Stimulated activated CD8-positive, alpha-beta memory T cell treated with anti-CD3 and anti-CD28 coated beads, Interleukin-4, amount 100 ng/mL, for 48 hours (primary cell): ENCODE measurements around the gene RARG.

Source experiments
- DNase-seq: peaks from one replicate; pipeline ENCODE4 v3.0.0-alpha.2; 2020

RARG gene

DNA sequence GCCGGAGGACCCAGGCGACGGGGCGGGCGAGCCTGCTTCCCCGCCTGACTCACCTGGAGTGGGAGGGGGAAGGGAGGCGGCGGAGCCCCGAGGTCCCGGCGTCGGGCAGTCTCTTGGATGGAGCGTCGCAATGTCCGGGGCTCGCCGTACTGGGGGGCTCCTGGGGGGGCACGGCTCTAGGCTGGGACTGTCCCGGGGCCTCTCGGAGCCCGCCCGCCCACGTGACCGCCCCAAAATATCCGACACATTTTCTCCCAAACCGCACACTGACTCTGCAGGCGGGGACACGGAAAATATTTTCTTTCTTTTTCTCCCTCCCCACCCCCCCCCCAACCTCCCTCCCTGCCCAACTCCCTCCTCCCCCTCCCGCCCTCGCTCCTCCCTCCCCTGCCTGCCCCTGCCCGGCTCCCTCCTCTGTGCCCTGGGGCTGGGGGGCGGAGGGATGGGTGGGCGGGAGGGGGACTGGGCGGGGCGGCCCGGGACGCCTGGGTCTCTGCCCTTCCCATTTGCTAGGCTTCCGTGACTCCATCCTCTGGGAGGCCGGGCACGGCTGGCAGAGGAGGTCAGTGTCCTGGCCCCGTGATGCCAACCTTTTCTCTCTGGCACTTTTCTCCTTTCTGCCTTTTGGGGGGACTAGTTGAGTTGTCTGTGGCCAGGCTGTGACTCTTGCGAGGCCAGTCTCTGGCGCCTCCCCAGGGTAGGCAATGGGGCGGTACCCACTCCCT is at the start of gene RARG:
TSS of gene RARG (minus strand) at position 289 of the 725 bp plus-strand sequence. CDS start 4,664 bp downstream, outside the sequence.
- DNase-seq = peak; percentile 75

DNA sequence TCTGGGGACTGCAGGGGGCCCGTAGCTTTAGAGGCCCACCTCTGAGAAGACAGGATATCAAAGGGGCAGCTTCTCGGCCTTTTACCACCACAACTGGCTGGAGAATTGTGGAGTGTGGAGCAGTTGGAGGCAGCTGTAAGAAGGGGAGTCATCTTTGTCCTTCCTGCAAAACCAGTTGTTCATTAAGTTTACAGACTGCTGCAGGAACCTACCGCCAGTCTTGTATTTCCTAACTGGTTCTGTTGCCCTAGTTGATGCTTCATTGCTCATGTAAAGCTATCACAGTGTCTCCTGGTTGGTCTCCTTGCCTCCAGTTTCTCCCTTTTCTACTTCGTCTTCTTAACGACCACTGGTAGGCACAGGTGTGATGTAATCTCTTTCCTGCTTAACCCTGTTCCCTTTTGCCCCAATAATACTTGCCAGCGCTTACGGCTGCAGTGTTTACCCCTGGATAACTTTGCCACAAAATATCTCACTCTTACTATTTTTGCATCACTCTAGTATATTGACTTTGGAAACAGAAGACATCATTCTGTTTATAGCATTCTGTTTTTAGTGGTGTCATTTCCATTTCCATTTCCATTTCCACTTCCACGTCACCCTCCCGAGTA is 48.0 kb upstream of the RARG start:
- no peak for DNase-seq

DNA sequence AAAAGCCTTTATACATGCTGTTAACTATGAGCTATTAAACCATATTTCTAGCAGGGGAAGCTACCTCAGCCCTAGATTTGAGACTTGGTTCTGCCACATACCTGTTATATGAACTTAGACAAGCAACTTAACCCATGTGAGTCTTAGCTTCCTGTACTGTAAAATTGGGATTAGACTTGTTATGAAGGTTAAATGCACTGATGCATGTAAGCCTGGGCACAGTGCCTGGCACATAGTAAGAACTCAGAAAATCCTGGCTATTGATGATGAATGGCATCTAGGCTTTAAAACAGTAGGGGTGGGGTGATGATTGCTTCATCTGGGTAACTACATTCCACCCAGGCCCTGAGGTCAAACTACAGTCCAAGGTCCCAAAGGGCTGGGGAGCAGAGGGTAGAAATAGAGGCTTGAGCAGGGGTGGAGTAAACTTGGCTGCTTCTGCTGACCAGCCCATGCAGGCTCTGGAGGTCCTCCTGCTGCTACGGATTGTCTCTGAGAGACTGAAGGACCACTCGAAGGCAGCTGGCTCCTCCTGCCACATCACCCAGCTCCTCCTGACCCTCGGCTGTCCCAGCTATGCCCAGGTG is 47.4 kb upstream of the RARG start:
- DNase-seq = no peak

DNA sequence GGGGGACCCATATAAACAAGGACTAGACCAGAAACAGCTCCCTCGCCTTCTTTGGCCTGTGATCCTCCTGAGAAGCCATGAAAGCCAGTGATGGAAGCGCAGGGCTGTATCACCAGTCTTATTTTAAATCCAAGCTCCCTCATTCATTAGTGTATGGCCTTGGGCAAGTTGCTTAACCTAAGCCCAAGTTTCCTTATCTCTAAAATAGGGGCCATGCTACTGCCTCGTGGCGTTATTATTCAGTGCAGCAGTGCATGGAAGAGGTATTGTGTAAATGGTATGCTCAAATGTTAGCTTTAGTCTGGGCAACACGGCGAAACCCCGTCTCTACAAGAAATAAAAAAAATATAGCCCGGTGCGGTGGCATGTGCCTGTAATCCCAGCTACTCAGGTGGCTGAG is 46.0 kb upstream of the RARG start:
- no peak for DNase-seq

DNA sequence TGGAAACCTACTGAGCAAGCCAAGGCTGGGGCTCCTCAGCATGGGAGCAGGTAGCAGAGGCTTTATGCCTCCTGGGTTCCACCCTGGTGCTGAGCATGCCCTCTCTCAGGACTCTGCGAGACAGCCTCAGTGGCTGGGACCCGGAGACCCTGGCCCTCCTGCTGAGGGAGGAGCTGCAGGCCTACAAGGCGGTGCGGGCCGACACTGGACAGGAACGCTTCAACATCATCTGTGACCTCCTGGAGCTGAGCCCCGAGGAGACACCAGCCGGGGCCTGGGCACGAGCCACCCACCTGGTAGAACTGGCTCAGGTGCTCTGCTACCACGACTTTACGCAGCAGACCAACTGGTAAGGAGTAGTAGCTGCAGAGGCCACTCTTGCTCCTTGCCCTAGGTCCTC is 44.5 kb upstream of the RARG start:
- DNase-seq = no peak

DNA sequence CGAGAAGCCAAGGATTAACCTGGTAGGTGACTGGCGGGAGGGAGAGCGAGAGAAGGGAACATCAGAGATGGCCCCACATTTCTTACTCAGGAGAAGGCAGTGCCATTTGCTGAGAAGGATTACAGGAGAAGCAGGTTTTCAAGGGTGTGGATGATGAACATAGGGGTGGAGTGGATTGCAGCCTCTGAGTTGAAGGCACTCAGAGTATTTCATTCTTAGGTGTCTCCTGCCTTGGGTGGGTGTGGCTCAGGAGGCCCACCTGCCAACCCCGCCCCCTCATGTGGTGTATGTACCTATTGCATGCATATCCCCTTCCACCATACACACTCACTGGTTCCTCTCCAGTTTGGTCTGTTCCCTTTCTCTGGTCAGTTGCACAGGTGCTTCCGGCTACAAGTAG is 42.4 kb upstream of the RARG start:
- no peak for DNase-seq

DNA sequence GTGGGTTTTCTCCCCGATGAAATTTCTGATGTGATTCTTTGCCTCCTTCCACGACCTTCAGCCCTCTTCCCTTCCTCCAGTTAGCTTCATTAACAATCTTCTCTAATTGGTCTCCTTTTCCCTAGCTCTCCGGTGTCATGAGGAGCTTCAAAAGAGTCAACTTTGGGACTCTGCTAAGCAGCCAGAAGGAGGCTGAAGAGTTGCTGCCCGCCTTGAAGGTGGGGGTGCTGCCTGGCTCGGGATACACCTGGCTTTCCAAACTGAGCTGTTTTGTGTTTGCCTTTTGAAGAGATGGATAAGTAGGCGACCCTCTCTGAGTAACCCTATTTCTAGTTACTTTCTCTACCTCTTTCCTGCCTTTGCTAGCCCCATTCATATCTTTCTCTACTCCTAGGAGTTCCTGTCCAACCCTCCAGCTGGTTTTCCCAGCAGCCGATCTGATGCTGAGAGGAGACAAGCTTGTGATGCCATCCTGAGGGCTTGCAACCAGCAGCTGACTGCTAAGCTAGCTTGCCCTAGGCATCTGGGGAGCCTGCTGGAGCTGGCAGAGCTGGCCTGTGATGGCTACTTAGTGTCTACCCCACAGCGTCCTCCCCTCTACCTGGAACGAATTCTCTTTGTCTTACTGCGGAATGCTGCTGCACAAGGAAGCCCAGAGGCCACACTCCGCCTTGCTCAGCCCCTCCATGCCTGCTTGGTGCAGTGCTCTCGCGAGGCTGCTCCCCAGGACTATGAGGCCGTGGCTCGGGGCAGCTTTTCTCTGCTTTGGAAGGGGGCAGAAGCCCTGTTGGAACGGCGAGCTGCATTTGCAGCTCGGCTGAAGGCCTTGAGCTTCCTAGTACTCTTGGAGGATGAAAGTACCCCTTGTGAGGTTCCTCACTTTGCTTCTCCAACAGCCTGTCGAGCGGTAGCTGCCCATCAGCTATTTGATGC is 36.9 kb upstream of the RARG start:
- no peak for DNase-seq

DNA sequence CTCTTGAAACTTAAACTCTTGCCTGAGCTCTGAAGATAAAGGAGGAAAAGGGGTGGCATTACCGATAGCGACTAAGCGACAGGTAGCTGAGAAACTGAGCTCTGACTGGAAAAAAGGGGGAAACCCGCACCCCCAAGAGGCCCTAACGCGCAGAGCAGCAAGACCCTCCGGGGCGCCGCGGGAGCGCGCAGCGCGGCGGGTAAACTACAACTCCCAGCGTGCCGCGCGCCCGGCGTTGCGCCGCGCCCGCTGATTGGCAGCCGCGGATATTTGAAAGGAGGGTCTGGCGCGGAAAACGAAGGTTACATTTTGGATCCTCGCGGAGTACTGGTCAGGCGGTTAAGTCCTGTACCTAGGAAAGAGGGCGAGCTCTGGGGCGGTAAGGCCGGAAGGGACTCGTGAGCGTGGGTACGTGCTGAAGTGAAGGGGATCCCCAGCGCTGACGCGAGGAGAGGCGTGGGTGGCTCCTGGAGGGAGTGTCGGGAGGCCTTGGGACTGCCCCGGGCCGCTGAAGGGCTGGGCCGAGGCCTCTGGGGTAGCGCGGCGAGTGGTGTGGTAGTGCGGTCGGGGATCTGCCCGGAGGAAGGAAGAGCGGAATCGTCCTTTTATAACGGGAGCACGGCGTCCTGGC is 36.1 kb upstream of the RARG start, which contains the start of gene ESPL1:
TSS of gene ESPL1 (plus strand) at position 301 of the 631 bp plus-strand sequence. CDS start 468 bp downstream, outside the sequence.
- DNase-seq = peak; percentile 92

DNA sequence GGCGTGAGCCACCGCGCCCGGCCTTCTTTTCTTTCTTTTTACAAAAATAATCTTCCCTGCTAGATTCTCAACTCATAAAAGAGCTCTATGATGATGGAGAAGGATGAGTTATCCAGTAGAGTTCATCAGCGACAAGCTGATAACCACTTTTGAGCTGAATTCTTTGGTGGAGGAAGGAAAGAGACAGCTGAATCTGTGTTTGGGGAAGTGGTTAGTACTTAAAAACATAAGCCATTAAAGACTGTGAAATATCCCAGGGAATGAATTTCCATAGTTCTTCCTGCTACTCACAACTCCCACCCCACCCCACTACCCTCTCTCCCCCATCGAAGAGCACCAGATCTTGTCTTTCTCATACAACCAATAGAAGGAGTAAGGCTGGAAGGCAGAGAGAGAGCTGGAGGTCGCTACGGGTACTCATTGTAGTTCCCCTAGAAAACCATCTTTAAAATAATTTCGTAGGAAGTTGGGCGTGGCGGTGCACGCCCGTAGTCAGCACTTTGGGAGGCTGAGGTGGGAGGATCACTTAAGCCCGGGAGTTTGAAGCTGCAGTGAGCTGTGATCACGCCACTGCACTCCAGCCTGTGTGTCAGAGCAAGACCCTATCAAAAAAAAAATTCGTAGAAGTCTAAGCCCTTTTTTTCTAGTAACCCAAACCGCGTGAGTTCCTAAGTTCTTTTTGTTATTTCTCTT is 35.4 kb upstream of the RARG start:
- peak; percentile 63 for DNase-seq

DNA sequence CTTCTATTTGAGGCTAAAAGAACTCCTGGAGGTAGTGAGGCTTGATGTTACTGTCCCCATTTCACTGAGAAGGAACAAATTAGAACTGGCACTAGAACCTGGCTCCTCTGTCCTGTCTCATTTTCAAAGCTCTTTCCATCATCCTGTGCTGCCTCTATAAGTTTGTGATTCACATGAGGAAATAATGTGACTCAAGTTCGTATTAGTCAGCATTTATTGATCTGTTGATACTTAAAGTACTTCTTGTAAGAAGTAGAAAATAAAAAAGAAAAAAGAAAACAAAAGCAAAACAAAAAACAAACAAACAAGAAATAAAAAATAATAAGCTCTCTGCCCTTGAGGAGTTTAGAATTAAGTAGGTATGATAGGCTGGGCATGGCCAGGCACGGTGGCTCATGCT is 33.8 kb upstream of the RARG start:
- DNase-seq = no peak

DNA sequence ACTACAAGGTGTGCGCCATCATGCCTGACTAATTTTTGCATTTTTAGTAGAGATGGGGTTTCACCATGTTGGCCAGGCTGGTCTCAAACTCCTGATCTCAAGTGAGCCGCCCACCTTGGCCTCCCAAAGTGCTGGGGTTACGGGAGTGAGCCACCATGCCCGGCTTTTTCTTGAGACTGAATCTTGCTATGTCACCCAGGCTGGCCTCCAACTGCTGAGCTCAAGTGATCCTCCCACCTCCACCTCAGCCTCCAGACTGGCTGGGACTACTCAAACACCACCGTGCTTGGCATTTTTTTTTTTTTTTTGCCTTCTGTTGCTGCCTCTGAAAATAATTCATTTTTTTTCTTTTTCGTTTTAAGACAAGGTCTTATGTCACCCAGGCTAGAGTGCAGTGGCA is 27.9 kb upstream of the RARG start:
- no peak for DNase-seq

DNA sequence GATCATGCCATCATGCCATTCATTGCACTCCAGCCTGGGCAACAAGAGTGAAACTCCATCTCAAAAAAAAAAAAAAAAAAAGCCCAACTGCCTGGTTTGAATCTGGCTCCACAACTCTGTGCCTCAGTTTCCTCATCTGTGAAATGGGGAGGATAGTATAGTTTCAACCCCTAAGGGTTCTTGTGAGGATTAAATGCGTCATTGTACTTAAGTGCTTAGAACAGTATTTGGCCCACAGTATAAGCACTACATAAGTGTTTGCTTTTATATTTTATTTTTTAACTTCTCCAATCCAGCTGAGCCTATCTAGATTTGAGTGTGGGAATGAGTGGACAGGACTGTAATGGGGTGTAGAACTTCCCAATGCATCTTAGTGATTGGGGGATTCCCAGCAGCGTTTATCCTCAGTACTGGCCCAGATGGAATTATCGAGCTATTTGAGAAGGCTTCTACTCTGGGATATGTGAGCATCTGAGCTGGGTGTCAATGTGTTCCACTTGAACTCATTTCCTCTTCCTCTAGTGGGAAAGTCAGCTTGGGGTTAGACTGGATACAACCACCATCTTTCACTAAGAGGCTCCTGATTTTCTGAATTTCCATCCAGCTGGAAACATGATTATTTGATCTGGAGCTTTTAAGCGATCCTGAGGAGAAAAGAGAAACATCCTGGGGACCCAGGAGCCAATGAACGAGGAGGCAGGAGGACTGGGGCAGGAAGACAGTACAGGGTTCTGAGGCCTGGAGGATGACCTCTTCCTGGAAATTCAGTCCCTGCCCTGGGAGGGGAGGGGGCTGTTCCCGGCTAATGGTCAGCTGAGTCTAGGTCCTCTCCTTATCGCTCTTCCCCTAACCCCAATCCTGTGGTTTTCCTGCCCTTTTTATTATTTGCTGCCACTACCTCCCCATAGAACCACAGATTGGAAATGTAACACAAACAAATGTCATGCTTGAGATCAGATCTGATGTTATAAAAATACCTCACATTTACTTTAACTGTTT is 26.8 kb upstream of the RARG start:
- DNase-seq = no peak

DNA sequence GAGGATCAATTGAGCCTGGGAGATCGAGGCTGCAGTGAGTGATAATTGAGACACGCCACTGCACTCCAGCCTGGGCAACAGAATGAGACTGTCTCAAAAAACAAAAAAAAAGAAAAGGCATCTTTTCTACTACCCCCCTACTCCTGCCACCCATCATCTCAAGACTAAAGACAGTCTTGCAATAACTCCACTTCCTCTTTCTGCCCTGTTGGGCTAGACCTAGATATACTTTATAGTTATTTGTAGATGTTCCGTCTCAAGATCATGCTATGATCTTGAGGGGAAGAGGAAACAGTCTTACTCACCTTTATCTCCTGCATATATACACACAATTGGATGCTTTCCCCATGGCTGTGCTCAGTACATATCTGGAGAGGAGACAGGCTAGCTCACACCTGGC is 24.0 kb upstream of the RARG start:
- DNase-seq = no peak

DNA sequence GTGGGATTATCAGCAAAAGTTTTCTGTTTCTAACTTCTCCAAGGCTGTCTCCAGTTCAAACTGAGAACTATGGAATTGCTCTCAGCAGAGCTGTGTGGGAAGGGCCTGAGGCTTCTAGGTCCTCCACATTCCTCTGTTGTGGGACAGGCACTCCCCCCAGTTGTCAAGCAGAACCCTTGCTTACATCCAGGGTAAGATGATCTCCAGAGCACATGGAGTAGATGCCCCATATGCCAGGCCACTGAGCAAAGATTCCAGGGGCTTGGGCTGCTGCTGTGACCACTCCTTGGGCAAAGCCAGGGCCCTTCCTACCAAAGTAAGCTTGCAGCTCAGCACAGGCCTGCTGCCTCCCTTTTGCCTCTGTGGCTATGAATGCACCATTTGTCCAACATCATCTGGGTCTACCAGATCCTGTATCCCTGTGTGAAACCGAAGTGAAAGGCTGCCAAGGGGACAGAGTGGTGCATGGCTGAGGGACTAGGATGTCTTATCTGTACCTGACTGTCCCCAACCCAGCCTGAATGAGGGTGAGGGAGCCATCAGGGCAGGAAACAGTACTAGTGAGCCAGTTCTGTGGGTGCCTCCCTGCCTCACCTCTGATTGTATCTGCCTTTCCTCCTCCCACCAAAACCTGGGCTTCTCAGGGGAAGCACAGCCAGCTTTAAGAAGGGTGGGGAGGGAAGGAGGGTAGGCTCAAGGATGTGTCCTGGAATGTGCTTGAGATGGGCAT is 23.0 kb upstream of the RARG start:
- DNase-seq = peak; percentile 30

DNA sequence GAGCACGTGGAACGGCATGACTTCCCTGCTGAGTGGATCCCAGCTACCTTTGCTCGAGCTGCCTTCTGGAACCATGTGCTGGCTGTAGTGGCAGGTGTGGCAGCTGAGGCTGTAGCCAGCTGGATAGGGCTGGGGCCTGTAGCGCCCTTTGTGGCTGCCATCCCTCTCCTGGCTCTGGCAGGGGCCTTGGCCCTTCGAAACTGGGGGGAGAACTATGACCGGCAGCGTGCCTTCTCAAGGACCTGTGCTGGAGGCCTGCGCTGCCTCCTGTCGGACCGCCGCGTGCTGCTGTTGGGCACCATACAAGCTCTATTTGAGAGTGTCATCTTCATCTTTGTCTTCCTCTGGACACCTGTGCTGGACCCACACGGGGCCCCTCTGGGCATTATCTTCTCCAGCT is 21.3 kb upstream of the RARG start:
- DNase-seq = no peak

DNA sequence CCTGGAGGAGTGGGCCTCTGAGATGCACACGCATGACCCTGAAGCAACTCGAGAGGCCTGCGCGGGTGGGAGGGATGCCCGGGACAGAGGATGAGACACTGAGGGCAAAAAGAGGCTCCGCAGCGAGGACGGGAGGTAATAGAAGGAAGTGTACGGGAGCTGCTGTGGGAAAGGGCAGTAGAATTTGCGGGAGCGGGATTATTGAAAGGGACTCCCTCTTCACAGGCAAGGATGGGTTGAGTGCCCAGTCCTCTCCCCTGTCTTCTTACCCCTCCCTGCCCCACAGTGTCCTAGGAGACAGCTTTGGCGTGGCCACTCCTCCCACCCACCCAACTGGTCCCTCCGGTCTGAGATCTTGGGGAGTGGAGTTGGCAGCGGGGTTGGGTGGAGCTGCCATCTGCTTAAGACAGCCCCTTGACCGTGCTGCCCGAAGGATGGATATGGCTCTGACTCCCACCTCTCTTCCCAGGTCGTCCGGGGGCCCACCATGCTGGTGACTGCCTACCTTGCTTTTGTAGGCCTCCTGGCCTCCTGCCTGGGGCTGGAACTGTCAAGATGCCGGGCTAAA is 20.4 kb upstream of the RARG start:
- DNase-seq = peak; percentile 41

DNA sequence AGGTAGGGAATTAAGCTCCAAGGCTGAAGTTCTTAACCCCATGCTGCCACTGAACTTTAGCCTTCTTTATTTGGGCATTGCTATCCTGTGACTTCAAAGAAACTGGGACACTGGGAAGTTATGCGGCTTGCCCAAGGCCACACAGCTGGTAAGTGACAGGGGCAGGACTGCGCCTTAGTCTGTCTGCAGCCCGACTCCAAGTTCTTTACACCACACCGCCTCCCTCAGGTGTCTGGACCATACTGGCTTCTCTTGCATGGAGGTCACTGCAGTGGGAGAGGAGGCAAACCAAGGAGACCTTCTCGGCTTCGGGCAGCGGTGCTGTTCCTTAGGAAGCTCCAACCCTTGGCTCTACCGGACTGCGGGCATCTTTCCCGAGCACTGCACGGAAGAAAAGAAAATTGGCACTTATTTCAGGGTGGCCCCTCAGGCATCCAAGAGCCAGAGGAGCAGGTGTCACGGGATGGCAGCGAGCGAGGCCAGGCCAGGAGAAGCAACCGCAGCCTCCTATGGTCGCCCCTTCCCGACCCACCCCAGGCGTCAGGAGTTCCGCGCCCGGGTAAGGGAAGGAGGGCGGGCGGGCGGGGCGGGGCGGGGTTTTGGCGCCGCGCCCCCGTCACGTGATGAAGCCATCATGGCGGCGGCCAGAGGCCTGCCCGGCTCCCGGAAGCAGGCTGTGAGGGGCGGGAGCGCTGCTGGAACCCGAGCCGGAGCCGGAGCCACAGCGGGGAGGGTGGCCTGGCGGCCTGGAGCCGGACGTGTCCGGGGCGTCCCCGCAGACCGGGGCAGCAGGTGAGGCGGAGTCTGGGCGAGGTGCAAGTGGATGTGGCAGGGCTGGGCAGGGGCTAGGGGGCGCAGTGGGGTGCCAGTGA is 19.7 kb upstream of the RARG start:
- DNase-seq = peak; percentile 80

DNA sequence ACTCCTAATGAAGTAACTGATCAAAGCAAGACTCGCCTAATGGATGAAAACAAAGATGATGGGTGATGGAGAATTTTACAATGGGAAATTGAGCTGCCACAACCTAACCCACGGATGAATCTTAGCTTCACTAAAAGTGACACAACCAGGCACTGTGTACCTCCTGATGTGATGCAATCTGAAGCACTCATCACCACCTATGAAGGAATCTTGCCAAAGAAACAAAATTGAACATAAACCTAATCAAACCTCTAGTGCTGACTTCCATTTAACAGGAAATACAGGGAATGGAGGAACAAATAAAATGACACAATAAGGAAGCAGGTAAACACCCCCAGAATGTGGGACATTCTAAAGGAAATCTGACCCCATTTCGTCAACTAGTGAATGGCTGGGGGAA is 13.3 kb upstream of the RARG start:
- DNase-seq = no peak

DNA sequence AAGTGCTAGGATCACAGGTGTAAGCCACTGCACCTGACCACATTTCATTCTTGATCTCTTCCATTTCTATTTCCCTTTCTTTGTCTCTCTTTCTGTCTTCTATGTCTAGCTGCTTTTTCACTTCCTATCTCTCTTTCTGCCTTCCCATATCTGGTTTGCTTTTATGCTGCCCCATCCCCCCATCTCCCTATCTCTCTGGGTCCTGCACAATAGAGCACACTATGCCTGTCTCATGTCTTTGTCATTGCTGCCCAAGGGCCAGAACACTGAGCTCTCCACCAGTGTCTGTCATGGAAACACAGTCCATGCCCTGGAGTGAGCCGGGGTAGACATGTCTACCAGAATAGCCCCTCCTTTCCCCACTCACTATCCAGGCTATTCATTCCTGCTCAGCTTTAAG is 12.3 kb upstream of the RARG start:
- DNase-seq = no peak
